ENCODE measurements around the gene CEP152. TPM values are rescaled to one million over a fixed set of nuclear protein-coding genes. Genes with fewer than 3 reads are reported as not detected.

CEP152 gene
- total and polyA plus RNA-seq, 4 donors = 0.30 to 9.7 (median 3.5) TPM

DNA sequence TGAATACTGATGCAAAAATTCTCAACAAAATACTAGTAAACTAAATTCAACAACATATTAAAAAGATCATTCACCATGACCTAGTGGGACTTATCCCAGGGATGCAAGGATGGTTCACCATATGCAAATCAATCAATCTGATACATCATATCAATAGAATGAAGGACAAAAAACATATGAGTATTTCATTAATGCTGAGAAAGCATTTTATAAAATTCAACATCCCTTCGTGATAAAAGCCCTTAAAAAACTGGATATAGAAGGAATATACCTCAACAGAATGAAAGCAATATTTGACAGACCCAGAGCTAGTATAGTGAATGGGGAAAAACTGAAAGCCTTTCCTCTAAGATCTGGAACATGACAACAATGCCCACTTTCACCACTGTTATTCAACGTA lies 122.4 kb downstream of the CEP152 start:
- no peaks in the 10 kb centered on the region for H3K9me3 ChIP-seq (ENCODE audit: control insufficient read depth in 4 of 4, low read length in 3 of 4)
- no peak for DNase-seq (ENCODE audit: low spot score)
- H3K4me1 ChIP-seq (ENCODE audit: control insufficient read depth in 4 of 4, insufficient read depth in 4 of 4, low read length in 3 of 4) = no peaks in the 10 kb centered on the region
- H3K4me3 ChIP-seq (ENCODE audit: low read depth in 1 of 3, low read length in 3 of 3) = no peak overlapping the region
- no peak overlapping the region for H3K27ac ChIP-seq (ENCODE audit: low read depth in 1 of 2, low read length in 2 of 2)
- WGBS = 46% methylated on average over 2 of the region's 2 CpGs
- TF ChIP-seq NR2F2 (IDR thresholded peaks at IDR 0.05) = no peak
- no peak for TF ChIP-seq REST (IDR thresholded peaks at IDR 0.05)
- H3K27me3 ChIP-seq (ENCODE audit: control insufficient read depth in 4 of 4, insufficient read depth in 4 of 4, low read length in 3 of 4) = no peaks in the 10 kb centered on the region
- H3K9ac ChIP-seq (ENCODE audit: low read depth in 1 of 2, low read length in 2 of 2) = no peak overlapping the region
- H3K36me3 ChIP-seq (ENCODE audit: control insufficient read depth in 4 of 4, insufficient read depth in 3 of 4, low read depth in 1 of 4, low read length in 3 of 4) = no peaks in the 10 kb centered on the region

Other genes with a start within 250 kb of the CEP152 start
- gene FBN1, start 165.4 kb downstream of the CEP152 start, total RNA-seq = 10 to 100 TPM; 19.9 to 20.1 TPM
- gene FBN1, start 165.4 kb downstream of the CEP152 start, polyA plus RNA-seq = 1 to 10 TPM; 1.3 to 4.9 TPM
- 10 to 100 TPM; 58.7 to 63.4 TPM for gene EID1, start 67.1 kb upstream of the CEP152 start, total RNA-seq
- gene EID1, start 67.1 kb upstream of the CEP152 start, polyA plus RNA-seq = 10 to 100 TPM; 45.7 to 70.6 TPM
- gene SHC4, start 152.8 kb upstream of the CEP152 start, total RNA-seq = under 1 TPM; under 0.01 to 0.19 TPM
- gene SHC4, start 152.8 kb upstream of the CEP152 start, polyA plus RNA-seq = under 1 TPM; 0.03 to 0.07 TPM
- gene SECISBP2L, start 235.4 kb upstream of the CEP152 start, total RNA-seq = 10 to 100 TPM; 14.8 to 15.7 TPM
- gene SECISBP2L, start 235.4 kb upstream of the CEP152 start, polyA plus RNA-seq = 10 to 100 TPM in 1 of 2 donors, 1 to 10 TPM in 1; 5.7 to 13.8 TPM